ENCODE data around the gene PCSK4.
"Not testable (repeated sequence)": the region's sequence is repeated elsewhere in the genome, so short reads cannot be mapped to it uniquely, and the experiment has no call there.

Gene PCSK4

GRCh38 chr19:1490311-1491113 is at the start of gene PCSK4:
Gene PCSK4, minus strand, starts transcription at chr19:1490350. Its CDS starts 4 bp downstream, at chr19:1490346.
- DNase-seq, result peak; percentile 98

DNA sequence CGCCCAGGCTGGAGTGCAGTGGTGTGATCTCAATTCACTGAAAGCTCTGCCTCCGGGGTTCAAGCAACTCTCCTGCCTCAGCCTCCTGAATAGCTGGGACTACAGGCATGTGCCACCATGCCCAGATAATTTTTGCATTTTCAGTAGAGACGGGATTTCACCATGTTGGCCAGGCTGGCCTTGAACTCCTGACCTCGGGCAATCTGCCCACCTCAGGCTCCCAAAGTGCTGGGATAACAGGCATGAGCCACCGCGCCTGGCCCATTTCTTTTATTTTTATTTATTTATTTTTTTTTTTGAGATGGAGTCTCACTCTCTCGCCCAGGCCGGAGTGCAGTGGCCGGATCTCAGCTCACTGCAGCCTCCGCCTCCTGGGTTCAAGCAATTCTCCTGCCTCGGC is 49.6 kb upstream of the PCSK4 start:
- not testable (repeated sequence) for DNase-seq

GRCh38 chr19:1538978-1539377 is 48.8 kb upstream of the PCSK4 start:
- DNase-seq, result no peak

DNA sequence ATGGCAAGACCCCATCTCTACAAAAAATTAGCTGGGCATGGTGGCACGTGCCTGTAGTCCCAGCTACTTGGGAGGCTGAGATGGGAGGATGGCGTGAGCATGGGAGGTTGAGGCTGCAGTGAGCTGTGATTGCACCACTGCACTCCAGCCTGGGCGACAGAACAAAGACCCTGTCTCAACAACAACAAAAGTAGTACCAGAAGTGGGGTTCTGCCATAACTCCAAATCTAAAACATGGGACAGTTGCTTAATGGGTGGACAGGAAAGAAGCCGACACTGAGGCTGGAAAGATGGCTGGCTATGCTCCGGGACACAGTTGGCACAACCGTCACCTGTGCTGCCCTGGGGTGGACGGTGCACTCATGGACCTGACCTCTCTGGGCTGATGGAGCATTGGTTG is 45.5 kb upstream of the PCSK4 start:
- DNase-seq, result not testable (repeated sequence)

DNA sequence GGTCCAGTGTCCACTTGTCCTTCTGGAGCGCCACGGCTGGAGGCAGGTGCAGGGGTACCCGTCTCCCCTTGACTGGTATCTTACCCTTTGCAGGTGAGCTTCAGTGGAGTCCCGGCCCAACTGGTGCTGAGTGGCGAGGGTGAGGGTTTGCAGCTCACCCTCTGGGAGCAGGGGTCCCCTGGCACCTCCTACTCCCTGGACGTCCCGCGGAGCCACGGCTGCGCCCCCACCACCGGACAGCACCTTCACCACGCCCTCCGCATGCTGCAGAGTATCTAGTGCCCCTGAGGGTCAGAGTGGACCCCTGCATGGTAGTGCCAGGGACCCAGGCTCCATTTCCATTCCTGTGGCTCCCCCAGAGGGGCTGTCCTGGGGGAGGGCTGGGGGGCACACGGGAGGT is 44.8 kb upstream of the PCSK4 start:
- DNase-seq, result no peak

- DNase-seq, result no peak
These were observed 43.5 kb upstream of the PCSK4 start for GRCh38 chr19:1533510-1534150.

- DNase-seq, result no peak
These were observed 41.9 kb upstream of the PCSK4 start for GRCh38 chr19:1532003-1532402.

- no peak for DNase-seq
These were observed 41.4 kb upstream of the PCSK4 start for GRCh38 chr19:1531587-1531986.

- not testable (repeated sequence) for DNase-seq
These were observed 40.7 kb upstream of the PCSK4 start for GRCh38 chr19:1530856-1531255.

- DNase-seq, result no peak
These were observed 39.3 kb upstream of the PCSK4 start for GRCh38 chr19:1529430-1529816.

GRCh38 chr19:1528596-1529429 is 38.7 kb upstream of the PCSK4 start:
- no peak for DNase-seq

DNA sequence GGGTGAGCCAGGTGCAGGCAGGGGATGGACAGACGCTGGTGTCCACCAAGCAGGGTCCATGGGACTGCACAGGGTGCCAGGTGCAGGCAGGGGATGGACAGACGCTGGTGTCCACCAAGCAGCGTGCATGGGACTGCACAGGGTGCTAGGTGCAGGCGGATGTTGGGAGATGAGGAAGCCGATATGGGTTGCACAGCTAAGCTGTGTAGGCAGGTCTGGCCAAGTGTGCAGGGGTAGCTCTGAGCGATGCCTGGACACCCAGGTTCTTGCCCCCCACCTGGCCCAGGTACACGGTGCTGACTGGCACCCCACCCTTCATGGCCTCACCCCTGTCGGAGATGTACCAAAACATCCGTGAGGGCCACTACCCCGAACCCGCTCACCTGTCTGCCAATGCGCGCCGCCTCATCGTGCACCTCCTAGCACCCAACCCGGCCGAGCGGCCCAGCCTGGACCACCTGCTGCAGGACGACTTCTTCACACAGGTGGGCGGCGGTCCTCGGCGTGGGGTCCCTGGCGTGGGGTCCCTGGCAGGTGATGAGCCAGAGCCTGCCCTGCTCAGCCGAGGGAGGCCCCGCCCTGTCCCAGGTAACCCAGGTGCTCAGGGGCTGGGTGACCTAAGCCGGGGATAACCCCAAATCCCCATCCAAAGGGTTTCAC is 37.6 kb upstream of the PCSK4 start:
- no peak for DNase-seq

GRCh38 chr19:1526979-1527649 is 37.0 kb upstream of the PCSK4 start:
- no peak for DNase-seq

- DNase-seq, result no peak
These were observed 36.1 kb upstream of the PCSK4 start for GRCh38 chr19:1526066-1526778.

GRCh38 chr19:1525343-1525742 is 35.2 kb upstream of the PCSK4 start:
- DNase-seq, result no peak

DNA sequence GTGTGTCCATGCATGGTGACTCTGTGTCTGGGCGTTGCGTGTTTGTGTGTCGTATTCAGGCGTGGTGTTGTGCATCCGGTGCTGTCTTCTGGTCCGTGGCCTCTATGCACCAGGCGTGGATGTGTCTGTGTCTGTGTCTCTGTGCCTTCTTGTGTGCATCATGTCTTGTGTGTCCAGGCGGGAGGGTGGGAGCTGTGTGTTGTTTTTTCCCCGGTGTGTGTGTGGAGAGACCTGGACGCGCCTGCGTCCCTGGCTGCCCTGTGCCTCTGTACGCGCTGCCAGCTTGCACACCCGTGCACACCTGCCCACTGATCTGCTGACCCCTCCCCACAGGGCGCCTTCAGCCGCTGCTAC is 34.8 kb upstream of the PCSK4 start:
- DNase-seq, result no peak

DNA sequence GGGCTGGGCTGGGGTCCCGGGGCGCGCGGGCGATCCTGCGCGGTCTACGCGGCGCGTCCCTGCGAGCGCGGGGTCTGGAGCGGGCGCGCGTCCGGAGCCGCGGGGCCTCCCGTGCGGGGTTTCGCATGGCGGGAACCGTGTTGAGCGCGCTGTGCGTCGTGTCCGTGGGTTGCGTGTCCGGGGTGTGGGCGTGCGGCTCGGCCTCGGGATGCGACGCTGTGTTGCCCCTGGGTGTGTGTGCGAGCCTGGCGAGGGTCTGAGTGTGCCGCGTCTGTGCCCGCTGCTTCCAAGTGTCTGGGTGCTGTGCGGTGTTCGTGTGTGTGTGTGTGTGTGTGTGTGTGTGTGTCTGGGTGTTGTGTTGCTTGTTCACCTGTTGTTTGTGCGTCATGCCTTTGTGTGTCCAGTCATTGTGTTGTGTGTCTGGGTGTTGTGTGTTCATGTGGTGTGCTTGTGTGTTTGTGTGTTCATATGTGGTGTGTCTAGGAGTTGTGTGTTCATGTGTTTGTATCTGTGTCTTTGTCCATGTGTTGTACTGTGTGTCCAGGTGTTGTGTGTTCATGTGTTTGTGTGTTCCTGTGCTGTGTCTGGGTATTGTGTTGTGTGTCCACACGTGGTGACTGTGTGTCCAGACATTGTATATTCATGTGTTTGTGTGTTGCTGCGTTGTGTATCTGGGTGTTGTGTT is 34.3 kb upstream of the PCSK4 start:
- DNase-seq, result no peak

DNA sequence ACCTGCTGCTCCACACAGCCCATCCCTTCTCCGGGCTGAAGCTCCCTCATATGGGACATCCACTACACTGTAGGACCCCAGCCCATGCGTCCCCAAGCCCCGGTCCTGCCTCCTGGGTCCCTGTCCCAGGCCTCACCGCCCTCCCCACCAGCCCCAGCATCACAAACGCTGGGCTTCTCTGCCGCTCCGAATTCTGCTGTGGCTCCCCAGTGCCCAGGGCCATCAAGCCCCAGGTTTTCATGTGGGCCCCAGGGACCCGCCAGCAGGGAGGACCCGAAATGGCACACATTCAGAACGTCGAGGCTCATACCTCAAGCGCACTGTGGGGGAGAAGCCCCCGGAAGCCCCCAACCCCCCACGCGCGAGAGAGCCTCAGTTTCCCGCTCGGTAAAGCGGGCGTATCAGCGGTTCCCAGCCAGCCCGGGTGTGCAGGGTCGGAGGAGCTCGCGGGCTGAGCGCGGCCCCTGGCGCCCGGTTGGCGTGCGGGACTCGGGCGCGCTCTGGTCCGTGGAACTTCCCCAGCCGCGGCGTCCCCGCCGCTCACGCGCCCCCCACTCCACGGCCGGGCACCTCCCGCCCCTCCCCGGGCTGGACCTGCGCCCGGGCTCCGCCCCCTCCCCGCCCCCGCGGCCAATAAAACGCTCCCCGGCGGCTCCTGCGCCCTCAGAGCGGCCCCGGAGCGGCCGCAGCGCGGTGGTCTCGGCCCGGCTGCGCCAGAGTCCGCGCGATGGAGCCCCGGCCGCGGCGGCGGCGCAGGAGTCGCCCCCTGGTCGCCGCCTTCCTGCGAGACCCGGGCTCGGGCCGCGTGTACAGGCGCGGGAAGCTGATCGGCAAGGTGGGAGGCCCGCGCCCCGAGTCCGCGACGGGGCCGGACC is 33.5 kb upstream of the PCSK4 start, which contains the start of gene PLK5:
Gene PLK5 (plus strand): TSS at position 666 of the 875 bp plus-strand sequence. CDS start 2,920 bp downstream, outside the sequence.
- DNase-seq, result no peak

DNA sequence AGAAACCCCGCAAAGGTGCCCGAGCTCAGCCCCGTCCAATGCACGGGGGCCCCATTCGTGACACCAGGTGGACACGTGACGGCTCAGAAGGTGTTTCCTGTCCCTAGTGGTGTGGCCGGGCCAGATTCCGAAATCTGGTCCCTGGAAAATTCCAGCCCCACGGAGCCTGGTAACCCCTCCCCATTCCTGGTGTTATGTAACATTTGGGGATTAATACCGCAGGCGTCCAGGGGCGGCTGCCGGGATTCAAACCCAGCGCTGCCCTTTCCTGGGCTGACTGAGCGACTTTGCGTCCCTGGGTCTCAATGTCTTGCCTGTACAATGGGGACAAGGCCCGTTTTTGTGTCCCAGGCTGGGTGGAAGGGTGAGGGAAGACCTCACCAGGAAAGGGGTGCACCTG is 32.7 kb upstream of the PCSK4 start:
- DNase-seq, result no peak

DNA sequence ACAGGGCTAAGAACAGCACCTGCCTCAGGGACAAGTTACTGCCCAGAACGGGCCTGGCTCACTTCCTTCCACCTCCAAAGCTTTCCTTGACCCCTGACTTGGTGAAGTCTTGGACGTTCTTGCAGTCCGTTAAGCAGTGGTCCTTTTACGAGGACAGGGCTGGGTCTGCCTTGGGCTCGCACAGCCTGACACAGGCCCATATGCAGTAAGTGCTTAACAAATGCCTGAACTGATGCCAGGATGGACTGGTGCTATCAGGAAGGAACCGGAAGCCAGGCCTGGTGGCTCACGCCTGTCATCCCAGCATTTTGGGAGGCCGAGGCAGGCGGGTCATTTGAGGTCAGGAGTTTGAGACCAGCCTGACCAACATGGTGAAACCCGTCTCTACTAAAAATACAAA is 31.9 kb upstream of the PCSK4 start:
- no peak for DNase-seq

Measured in hematopoietic multipotent progenitor cell treated with erythropoietin and hydrocortisone succinate and interleukin-3 and kit ligand, for 8 days (in vitro differentiated cells).